ENCODE measurements around the gene RBM33. TPM values are rescaled to one million over a fixed set of nuclear protein-coding genes. Genes with fewer than 3 reads are reported as not detected.

RBM33 gene
- total and polyA plus RNA-seq, 10 donors: 9.7 to 109 (median 90.0) TPM

DNA sequence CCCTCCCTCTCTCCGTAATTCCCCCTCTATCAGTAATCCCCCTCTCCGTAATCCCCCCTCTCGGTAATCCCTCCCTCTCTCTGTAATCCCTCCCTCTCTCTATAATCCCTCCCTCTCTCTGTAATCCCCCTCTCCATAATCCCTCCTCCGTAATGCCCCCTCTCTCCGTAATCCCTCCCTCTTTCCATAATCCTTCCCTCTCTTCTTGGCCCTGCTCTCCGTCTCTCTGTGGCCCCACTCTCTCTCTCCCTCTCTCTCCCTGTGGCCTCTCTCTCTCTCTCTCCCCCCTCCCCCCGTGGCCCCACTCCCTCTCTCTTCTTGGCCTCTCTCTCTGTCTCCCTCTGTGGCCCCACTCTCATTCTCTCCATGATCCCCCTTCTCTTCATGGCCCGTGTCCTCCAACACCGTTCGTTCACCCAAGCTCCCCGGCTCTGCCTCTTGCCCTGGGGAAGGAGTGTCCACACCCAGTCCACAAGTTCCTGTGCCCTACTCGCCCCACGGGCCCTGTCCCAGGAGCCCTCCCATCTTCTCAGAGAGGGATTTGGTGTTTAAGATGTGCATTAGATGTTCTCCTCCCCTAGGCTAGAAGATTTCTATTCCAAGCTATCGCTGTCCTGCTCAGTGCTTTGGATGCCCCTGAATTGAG, 148.0 kb downstream of the RBM33 start:
- Histone ChIP-seq H3K36me3 (no peaks in the 10 kb centered on the region), H3K4me3 (no peak overlapping the region), H3K9me3 (no peaks in the 10 kb centered on the region), H3K4me1 (peaks cover 2 to 14% (median 12%) of the 10 kb centered on the region in 6 donors), H3K27ac (no peak overlapping the region), H3K27me3 (replicated peaks in 1 of 7) (peaks cover 0 to 51% (median 22%) of the 10 kb centered on the region in 7 donors)
- peak; percentile 48 for DNase-seq
- WGBS, 5 donors: 82 to 90% (median 87%) methylated on average over 14 of the region's 14 CpGs
- intact Hi-C loops (cut with DNase I; ENCODE audit: low total_unique reads): loop anchor here (10.0 kb wide), 1 partner anchor 1022 kb away; no protein-coding TSS in a partner anchor
- TF ChIP-seq, protein P1, sequence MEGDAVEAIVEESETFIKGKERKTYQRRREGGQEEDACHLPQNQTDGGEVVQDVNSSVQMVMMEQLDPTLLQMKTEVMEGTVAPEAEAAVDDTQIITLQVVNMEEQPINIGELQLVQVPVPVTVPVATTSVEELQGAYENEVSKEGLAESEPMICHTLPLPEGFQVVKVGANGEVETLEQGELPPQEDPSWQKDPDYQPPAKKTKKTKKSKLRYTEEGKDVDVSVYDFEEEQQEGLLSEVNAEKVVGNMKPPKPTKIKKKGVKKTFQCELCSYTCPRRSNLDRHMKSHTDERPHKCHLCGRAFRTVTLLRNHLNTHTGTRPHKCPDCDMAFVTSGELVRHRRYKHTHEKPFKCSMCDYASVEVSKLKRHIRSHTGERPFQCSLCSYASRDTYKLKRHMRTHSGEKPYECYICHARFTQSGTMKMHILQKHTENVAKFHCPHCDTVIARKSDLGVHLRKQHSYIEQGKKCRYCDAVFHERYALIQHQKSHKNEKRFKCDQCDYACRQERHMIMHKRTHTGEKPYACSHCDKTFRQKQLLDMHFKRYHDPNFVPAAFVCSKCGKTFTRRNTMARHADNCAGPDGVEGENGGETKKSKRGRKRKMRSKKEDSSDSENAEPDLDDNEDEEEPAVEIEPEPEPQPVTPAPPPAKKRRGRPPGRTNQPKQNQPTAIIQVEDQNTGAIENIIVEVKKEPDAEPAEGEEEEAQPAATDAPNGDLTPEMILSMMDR (IDR thresholded peaks at IDR 0.05 in 8 of 11, conservative IDR thresholded peaks at IDR 0.05 in 3 of 11): no peak
- TF ChIP-seq POLR2AphosphoS5 (IDR thresholded peaks at IDR 0.05) (no peak), POLR2A (IDR thresholded peaks at IDR 0.05) (no peak)

DNA sequence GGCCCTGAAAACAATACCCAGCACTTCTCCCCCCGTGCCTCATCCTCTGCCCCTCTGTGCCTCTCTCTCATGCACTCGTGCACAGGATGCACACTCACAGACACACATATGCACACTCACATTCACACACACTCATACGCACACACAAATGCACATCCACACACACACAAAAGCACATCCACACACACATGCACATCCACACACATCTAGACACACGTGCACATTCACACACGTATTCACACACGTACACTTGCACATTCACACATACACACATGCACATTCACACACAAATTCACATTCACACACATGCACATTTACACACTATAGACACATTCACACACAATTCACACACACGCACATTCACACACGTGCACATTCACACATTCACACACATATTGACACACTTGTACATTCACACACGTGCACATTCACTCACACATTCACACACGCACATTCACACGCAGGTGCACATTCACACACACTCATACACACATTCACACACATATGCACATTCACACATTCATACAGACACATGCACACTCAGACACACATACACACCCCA, 148.6 kb downstream of the RBM33 start:
- 83 to 91% (median 85%) methylated on average over 11 of the region's 11 CpGs for WGBS, 5 donors

DNA sequence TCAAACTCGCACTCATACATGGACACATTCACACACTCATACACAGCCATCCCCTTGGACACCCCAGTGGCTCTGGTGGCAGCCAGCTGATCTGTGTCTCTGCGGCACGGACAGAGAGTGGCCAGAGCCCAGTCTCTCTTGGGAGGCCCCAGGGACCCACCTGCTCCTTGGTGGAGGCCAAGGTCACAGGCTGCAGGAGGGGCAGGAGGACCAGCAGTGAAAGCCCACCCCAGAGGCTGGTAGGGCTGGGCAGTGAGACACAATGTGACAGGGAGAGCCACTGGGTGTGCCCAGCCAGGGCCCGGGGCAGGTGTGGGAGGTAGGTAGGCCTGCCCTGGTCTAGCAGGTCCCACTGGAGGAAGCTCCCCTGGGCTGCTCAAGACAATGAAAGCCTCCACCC, 149.3 kb downstream of the RBM33 start:
- WGBS, 5 donors: 77 to 89% (median 83%) methylated on average over 3 to 4 of the region's 4 CpGs
- peaks cover 0 to 50% (median 19%) of the 10 kb centered on the region in 7 donors for H3K27me3 ChIP-seq (replicated peaks in 1 of 7)
- DNase-seq: peak; percentile 54

More for the DNA sequence above, 148.6 kb downstream of the RBM33 start:
- TF ChIP-seq POLR2AphosphoS5 (IDR thresholded peaks at IDR 0.05) (no peak), POLR2A (IDR thresholded peaks at IDR 0.05) (no peak)
- TF ChIP-seq, protein P1 (IDR thresholded peaks at IDR 0.05 in 8 of 11, conservative IDR thresholded peaks at IDR 0.05 in 3 of 11): no peak
- H3K27ac ChIP-seq: no peak overlapping the region
- intact Hi-C loops (cut with DNase I; ENCODE audit: low total_unique reads): loop anchor here (10.0 kb wide), 1 partner anchor 1022 kb away; no protein-coding TSS in a partner anchor
- no peaks in the 10 kb centered on the region for H3K36me3 ChIP-seq
- no peaks in the 10 kb centered on the region for H3K9me3 ChIP-seq
- peaks cover 0 to 51% (median 19%) of the 10 kb centered on the region in 7 donors for H3K27me3 ChIP-seq (replicated peaks in 1 of 7)
- no peak overlapping the region for H3K4me3 ChIP-seq
- DNase-seq: peak; percentile 19
- peaks cover 2 to 9% (median 8%) of the 10 kb centered on the region in 6 donors for H3K4me1 ChIP-seq

More for the DNA sequence above, 149.3 kb downstream of the RBM33 start:
- H3K9me3 ChIP-seq: no peaks in the 10 kb centered on the region
- no peak for TF ChIP-seq POLR2A (IDR thresholded peaks at IDR 0.05)
- TF ChIP-seq, protein P1 (IDR thresholded peaks at IDR 0.05 in 8 of 11, conservative IDR thresholded peaks at IDR 0.05 in 3 of 11): no peak
- TF ChIP-seq POLR2AphosphoS5 (IDR thresholded peaks at IDR 0.05): no peak
- intact Hi-C loops (cut with DNase I; ENCODE audit: low total_unique reads): loop anchor here (10.0 kb wide), 1 partner anchor 1021 kb away; no protein-coding TSS in a partner anchor
- H3K36me3 ChIP-seq: no peaks in the 10 kb centered on the region
- H3K27ac ChIP-seq: no peak overlapping the region
- H3K4me1 ChIP-seq: peaks cover 2 to 14% (median 8%) of the 10 kb centered on the region in 6 donors
- no peak overlapping the region for H3K4me3 ChIP-seq
